Body of pancreas (tissue), 4 donors: ENCODE measurements around the gene ALPK1.

Experiments used
- CTCF ChIP-seq, 7 experiments: fragments of 450-650 bp in 4 of 7; fragments of 200-600 bp in 3 of 7; sonication (generic) in 3 of 7; IDR thresholded peaks; one replicate each; pipeline ENCODE4 v1.5.1; 2016 to 2019; ENCODE audit warnings: antibody characterized with exemption in 7 of 7
- POLR2A ChIP-seq, 3 donors: fragments of 450-650 bp; IDR thresholded peaks; one replicate each; pipeline ENCODE4 v1.6.1; 2016; ENCODE audit warnings: antibody characterized with exemption in 3 of 3, mild to moderate bottlenecking in 2 of 3

- TF ChIP-seq CTCF (IDR thresholded peaks at IDR 0.05) (no peak), POLR2A (IDR thresholded peaks at IDR 0.05) (no peak)
Observed at GRCh38 chr4:112348488-112349158, 51.5 kb downstream of the ALPK1 start.
